Measurements from ENCODE around the gene DNM1.
"Not testable (repeated sequence)": the region's sequence is repeated elsewhere in the genome, so short reads cannot be mapped to it uniquely, and the experiment has no call there.

DNM1 gene

GRCh38 chr9:128178806-128179431 lies 24.3 kb upstream of the DNM1 start:
- DNase-seq: no peak

- no peak for DNase-seq
These were observed 23.2 kb upstream of the DNM1 start for GRCh38 chr9:128180001-128180400.

GRCh38 chr9:128180447-128180846 lies 22.7 kb upstream of the DNM1 start:
- DNase-seq: no peak

- not testable (repeated sequence) for DNase-seq
These were observed 21.7 kb upstream of the DNM1 start for GRCh38 chr9:128181480-128181879.

- no peak for DNase-seq
These were observed 20.1 kb upstream of the DNM1 start for GRCh38 chr9:128182893-128183588.

- DNase-seq: no peak
These were observed 16.9 kb upstream of the DNM1 start for GRCh38 chr9:128185979-128186965.

- DNase-seq: no peak
These were observed 15.8 kb upstream of the DNM1 start for GRCh38 chr9:128187361-128187760.

GRCh38 chr9:128188209-128188608 lies 15.0 kb upstream of the DNM1 start:
- DNase-seq: no peak

GRCh38 chr9:128190013-128190412 lies 13.2 kb upstream of the DNM1 start:
- no peak for DNase-seq

GRCh38 chr9:128190516-128191405 lies 12.4 kb upstream of the DNM1 start:
- DNase-seq: no peak

- peak; percentile 47 to 50 for DNase-seq
These were observed 11.7 kb upstream of the DNM1 start, which contains the start of gene CIZ1 for GRCh38 chr9:128191406-128192046. Gene CIZ1, minus strand, starts transcription at chr9:128191572. Its CDS starts 715 bp downstream, at chr9:128190857.

GRCh38 chr9:128192601-128193371 lies 10.4 kb upstream of the DNM1 start:
- DNase-seq: no peak

GRCh38 chr9:128193469-128194096 lies 9.6 kb upstream of the DNM1 start:
- no peak for DNase-seq

- DNase-seq: no peak
These were observed 1.5 kb upstream of the DNM1 start for GRCh38 chr9:128201441-128202369.

GRCh38 chr9:128202648-128203023 lies 543 bp upstream of the DNM1 start:
- DNase-seq: no peak

GRCh38 chr9:128203707-128204551 lies 750 bp downstream of the DNM1 start:
- peak in 1 of 2 experiments; percentile 37 for DNase-seq

GRCh38 chr9:128204858-128205257 lies 1.7 kb downstream of the DNM1 start:
- DNase-seq: no peak

GRCh38 chr9:128205296-128205944 lies 2.2 kb downstream of the DNM1 start:
- no peak for DNase-seq

Data from AML-193 (cell line).